ENCODE results near the gene RSF1.

DNA sequence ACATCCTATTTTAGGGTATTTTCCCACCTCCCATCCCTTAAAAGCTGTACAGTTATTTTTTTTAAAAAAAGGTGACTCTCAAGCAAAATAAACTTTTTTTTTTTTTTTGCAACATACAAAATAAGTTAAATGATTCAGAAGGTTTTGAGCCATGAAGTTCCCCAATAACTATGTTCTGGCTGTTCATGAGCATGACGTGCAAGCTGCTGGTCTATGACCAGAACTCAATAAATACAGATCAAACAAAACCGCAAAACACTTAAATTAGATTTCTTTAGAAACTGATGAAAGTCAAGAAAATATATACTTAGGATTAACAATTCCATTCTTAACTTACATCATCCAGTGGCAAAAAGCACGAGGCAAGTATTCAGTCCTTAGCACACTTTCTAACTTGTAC is 158.9 kb downstream of the RSF1 start:
- TF ChIP-seq, protein P1, sequence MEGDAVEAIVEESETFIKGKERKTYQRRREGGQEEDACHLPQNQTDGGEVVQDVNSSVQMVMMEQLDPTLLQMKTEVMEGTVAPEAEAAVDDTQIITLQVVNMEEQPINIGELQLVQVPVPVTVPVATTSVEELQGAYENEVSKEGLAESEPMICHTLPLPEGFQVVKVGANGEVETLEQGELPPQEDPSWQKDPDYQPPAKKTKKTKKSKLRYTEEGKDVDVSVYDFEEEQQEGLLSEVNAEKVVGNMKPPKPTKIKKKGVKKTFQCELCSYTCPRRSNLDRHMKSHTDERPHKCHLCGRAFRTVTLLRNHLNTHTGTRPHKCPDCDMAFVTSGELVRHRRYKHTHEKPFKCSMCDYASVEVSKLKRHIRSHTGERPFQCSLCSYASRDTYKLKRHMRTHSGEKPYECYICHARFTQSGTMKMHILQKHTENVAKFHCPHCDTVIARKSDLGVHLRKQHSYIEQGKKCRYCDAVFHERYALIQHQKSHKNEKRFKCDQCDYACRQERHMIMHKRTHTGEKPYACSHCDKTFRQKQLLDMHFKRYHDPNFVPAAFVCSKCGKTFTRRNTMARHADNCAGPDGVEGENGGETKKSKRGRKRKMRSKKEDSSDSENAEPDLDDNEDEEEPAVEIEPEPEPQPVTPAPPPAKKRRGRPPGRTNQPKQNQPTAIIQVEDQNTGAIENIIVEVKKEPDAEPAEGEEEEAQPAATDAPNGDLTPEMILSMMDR (IDR thresholded peaks at IDR 0.05), result no peak
- TF ChIP-seq POLR2A (IDR thresholded peaks at IDR 0.05), result no peak
